ENCODE results near the gene PDP2. TPM values are rescaled to one million over a fixed set of nuclear protein-coding genes. Genes with fewer than 3 reads are reported as not detected.
A peak's percentile ranks its signal among the peaks of the same experiment; 100 is the strongest.

The PDP2 gene
- 12.5 and 16.8 TPM in 2 replicates for total RNA-seq (2012; rRNA removed)
- 5.3 and 5.7 TPM in 2 replicates for polyA plus RNA-seq (2012; rRNA removed)
- 2.9 and 5.3 TPM in 2 replicates for polyA plus RNA-seq (2012; cell fraction: cytosol; rRNA removed)
- 4.6 and 5.2 TPM in 2 replicates for polyA plus RNA-seq (2012; cell fraction: nucleus; rRNA removed; ENCODE audit: low replicate concordance)
- percentile 54 among the genes with signal in this experiment for Bru-seq, nascent RNA
- percentile 59 among the genes with signal in this experiment for BruChase-seq, experiment 1, labeled RNA remaining after a 6-hour chase
- BruChase-seq, experiment 2, labeled RNA remaining after a 2-hour chase: percentile 89 among the genes with signal in this experiment
- long read RNA-seq, partial matches to known transcripts: 2 of 7 reads
- long read RNA-seq, other reads (novel, unspliced or antisense): 4 of 7 reads

- POLR2A ChIA-PET (ENCODE audit: unreplicated experiment): no interaction called here
- TF ChIP-seq RCOR1 (IDR thresholded peaks at IDR 0.05; ENCODE audit: insufficient replicate concordance, low read length): no peak
- TF ChIP-seq MAFK (IDR thresholded peaks at IDR 0.05; ENCODE audit: low read depth, low read length): no peak
- TF ChIP-seq RFX5 (IDR thresholded peaks at IDR 0.05; ENCODE audit: low read depth, low read length): no peak
- peak; percentile 82 for TF ChIP-seq MXI1 (IDR thresholded peaks at IDR 0.05; ENCODE audit: borderline replicate concordance, low read depth, low read length)
- peak; percentile 50; the same call in 1 of the 2 replicates for TF ChIP-seq FOS (IDR thresholded peaks at IDR 0.05; ENCODE audit: low read depth, low read length)
- TF ChIP-seq POLR2A (IDR thresholded peaks at IDR 0.05; ENCODE audit: low read depth, low read length): 0 out of 2 replicates have a peak, but pooled peaks have one; percentile 42
- TF ChIP-seq USF2 (IDR thresholded peaks at IDR 0.05; ENCODE audit: low read depth, low read length): peak; percentile 65
- TF ChIP-seq MAZ (IDR thresholded peaks at IDR 0.05; ENCODE audit: borderline replicate concordance, low read depth, low read length): peak; percentile 52; the same call in 1 of the 2 replicates
- TF ChIP-seq CEBPB (IDR thresholded peaks at IDR 0.05; ENCODE audit: low read depth, low read length): peak; percentile 87
- TF ChIP-seq BHLHE40 (IDR thresholded peaks at IDR 0.05; ENCODE audit: low read depth, low read length): peak; percentile 69
- no TSS peak for BruUV-seq (replicated peaks)
Measured at GRCh38 chr16:66880288-66881013, at the start of gene PDP2. Gene PDP2 (plus strand): TSS chr16:66880515. CDS start chr16:66884285, 3,770 bp downstream.

More at GRCh38 chr16:66880288-66881013, at the start of gene PDP2:
- intact Hi-C loops (cut with micrococcal nuclease) (no loop called here), in situ Hi-C loops (cut with MboI; ENCODE audit: low sequenced_read_pairs) (no loop called here), dilution Hi-C loops (cut with HindIII; ENCODE audit: low sequenced_read_pairs, unreplicated experiment) (no loop called here)
- Histone ChIP-seq H3K4me1 (ENCODE audit: control insufficient read depth, insufficient read depth, low read length) (peaks cover 8% of the 10 kb centered on the region), H3K23ac (ENCODE audit: low read depth, low read length) (peak within 1 kb of the TSS; percentile 82; the same call in 1 of the 2 replicates), H2BK120ac (ENCODE audit: low read depth, low read length) (peak within 1 kb of the TSS; percentile 55; the same call in 1 of the 2 replicates), H3K14ac (replicated peaks; ENCODE audit: low read depth, low read length) (peak within 1 kb of the TSS; percentile 64), H3K18ac (ENCODE audit: low read depth, low read length) (peak within 1 kb of the TSS; percentile 38), H2BK15ac (ENCODE audit: low read depth, low read length) (peak within 1 kb of the TSS; percentile 52; the same call in 1 of the 3 replicates), H2BK5ac (ENCODE audit: low read depth, low read length, poor library complexity, severe bottlenecking) (peak within 1 kb of the TSS; percentile 43), H3K36me3 (ENCODE audit: control insufficient read depth, insufficient read depth, low read length) (peaks cover 12% of the 10 kb centered on the region), H3K4me2 (ENCODE audit: low read depth, low read length) (peak within 1 kb of the TSS; percentile 88), H3K9me1 (ENCODE audit: insufficient read depth, low read length) (peaks cover 10% of the 10 kb centered on the region), H4K20me1 (ENCODE audit: insufficient read depth, low read length) (peaks cover under 1% of the 10 kb centered on the region; the same call in 1 of the 2 replicates), H2BK20ac (ENCODE audit: low read depth, low read length) (peak within 1 kb of the TSS; percentile 81), H4K91ac (ENCODE audit: insufficient read depth, low read depth, low read length) (peak within 1 kb of the TSS; percentile 87), H2AK9ac (replicated peaks; ENCODE audit: low read depth, low read length, poor library complexity) (peak within 1 kb of the TSS; percentile 92), H2AFZ (replicated peaks; ENCODE audit: low read length, poor library complexity) (peak within 1 kb of the TSS; percentile 93), H2AK5ac (ENCODE audit: low read depth, low read length) (peak within 1 kb of the TSS; percentile 73), H3K79me1 (ENCODE audit: low read depth in 1 of 2, low read length in 2 of 2) (peaks cover 15 to 40% of the 10 kb centered on the region in 2 experiments), H3K27ac (ENCODE audit: insufficient read depth, low read length) (peak within 1 kb of the TSS; percentile 39), H3K56ac (ENCODE audit: extremely low read depth, insufficient read depth, low read length) (0 out of 2 replicates have a peak within 1 kb of the TSS, but pooled peaks have one; percentile 0), H3K9me3 (ENCODE audit: control insufficient read depth, insufficient read depth, low read length) (no peaks in the 10 kb centered on the region), H3K9ac (ENCODE audit: low read depth, low read length) (peak within 1 kb of the TSS; percentile 53), H3K4ac (ENCODE audit: low read depth, low read length) (peak within 1 kb of the TSS; percentile 88), H3K4me3 (ENCODE audit: insufficient read depth, low read depth, low read length) (peak within 1 kb of the TSS; percentile 79), H3K27me3 (ENCODE audit: control insufficient read depth, insufficient read depth, low read length) (no peaks in the 10 kb centered on the region), H4K8ac (ENCODE audit: low read depth in 2 of 2, low read length in 2 of 2) (peak within 1 kb of the TSS; percentile 91 to 94), H4K5ac (ENCODE audit: low read depth, low read length) (peak within 1 kb of the TSS; percentile 60)
- DNase-seq: peak; percentile 90
- CTCF ChIA-PET: interaction anchor here (1.0 to 1.5 kb wide), 3 partner anchors 12 to 50 kb away, joined by 4 to 9 read pairs (median 5); partner anchors contain the start of gene NAE1
- ATAC-seq (ENCODE audit: low read depth): peak; percentile 99
- WGBS, 2 experiments (ENCODE audit: extremely low coverage in 2 of 2, insufficient read length in 1 of 2): 3% methylated on average over 5 of the region's 58 CpGs; no CpG with 5 or more reads in 1 of the 2 experiments
